Activated B cell treated with CpG ODN at 0.5 μM for 24 hours (primary cell): ENCODE results near the gene DCAKD. TPM values are rescaled to one million over a fixed set of nuclear protein-coding genes. Genes with fewer than 3 reads are reported as not detected.

Experiments used
- ATAC-seq: fragments of 200-7000 bp; cut with Tn5 transposase; one replicate; pipeline ENCODE4 v1.10.0; 2021; ENCODE audit warnings: low read depth, mild to moderate bottlenecking, moderate library complexity
- CTCF ChIA-PET: fragments of 350-600 bp; sonication (Branson Sonifier 250); formaldehyde crosslinking; loops from one replicate; lab custom pipeline; 2021; ENCODE audit warnings: antibody characterized with exemption; lab: Charles Lee
- POLR2A ChIA-PET: fragments of 350-600 bp; sonication (Branson Sonifier 250); formaldehyde crosslinking; loops from one replicate; lab custom pipeline; 2021; ENCODE audit warnings: antibody characterized with exemption; lab: Charles Lee
- DNase-seq: peaks from one replicate; pipeline ENCODE4 v3.0.0; 2022
- H3K27ac Mint-ChIP-seq: one replicate; pipeline ENCODE4 v1.8.0; 2020; ENCODE audit warnings: mixed read lengths
- H3K27me3 Mint-ChIP-seq: one replicate; pipeline ENCODE4 v1.8.0; 2021; ENCODE audit warnings: mixed read lengths
- H3K36me3 Mint-ChIP-seq: one replicate; pipeline ENCODE4 v1.8.0; 2021; ENCODE audit warnings: low read depth, mixed read lengths
- H3K4me1 Mint-ChIP-seq: one replicate; pipeline ENCODE4 v1.8.0; 2021; ENCODE audit warnings: mixed read lengths
- H3K4me3 Mint-ChIP-seq: one replicate; pipeline ENCODE4 v1.8.0; 2020; ENCODE audit warnings: mild to moderate bottlenecking, mixed read lengths
- H3K9me3 Mint-ChIP-seq: one replicate; pipeline ENCODE4 v1.8.0; 2020; ENCODE audit warnings: mixed read lengths
- intact Hi-C: fragments of 100-400 bp; cut with micrococcal nuclease; formaldehyde crosslinking; loops from one replicate; pipeline ENCODE4 v1.15.1; 2024
- total RNA-seq: library from RNA; stranded (reverse); gene quantifications from 2 replicates; pipeline ENCODE4 v1.2.3, GENCODE V29; 2022
- TF ChIP-seq, protein P1 (sequence below): fragments of 200-600 bp; IDR thresholded peaks from one replicate; pipeline ENCODE4 v1.8.0; 2022; ENCODE audit warnings: antibody characterized with exemption, mild to moderate bottlenecking

The DCAKD gene
- total RNA-seq, 1 donor from 2014 or later, result 15.6 TPM

DNA sequence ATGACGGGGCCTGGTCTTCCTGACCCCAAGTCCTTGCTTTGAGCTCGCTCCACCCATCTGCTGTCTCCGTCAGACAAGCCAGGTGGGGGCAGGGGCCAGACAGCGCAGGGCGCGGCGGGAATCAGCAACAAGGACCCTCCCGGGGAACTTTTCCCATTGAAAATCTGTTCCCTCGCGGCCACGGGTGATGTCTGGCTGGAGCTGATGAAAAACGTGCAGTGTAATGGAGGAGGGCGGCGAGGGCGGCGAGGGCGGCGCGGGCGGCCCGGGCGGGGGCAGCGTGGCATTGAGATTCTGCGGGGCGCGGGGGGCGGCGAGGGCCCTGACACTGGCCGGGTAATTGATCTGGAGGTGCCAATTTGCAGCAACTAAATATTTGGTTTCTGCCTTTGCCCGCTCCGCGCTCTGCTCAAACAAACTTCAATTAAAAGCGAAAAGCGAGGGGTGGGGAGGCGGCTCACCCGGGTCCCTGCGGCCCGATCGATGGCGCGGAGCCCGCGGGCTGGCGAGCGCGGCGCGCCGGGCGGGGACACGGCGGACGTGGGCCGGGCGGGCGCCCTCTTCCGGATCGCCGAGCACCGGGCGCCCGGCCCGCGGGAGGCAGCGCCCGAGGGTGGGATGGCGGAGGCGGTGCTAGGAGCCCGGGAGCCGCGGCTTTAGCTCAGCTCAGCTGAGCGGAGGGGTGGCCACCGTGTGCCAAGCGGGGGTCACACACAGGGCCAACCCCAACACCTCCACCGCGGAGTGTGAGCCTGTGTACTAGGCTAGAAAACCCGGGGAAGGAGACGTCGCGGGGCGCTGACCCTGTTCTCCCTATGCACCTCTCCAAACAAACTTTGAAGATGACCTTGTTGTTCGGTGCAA lies 32.4 kb downstream of the DCAKD start:
- Mint-ChIP-seq H3K9me3 (no peaks in the 10 kb centered on the region), H3K4me1 (peaks cover 32% of the 10 kb centered on the region), H3K27me3 (peaks cover 42% of the 10 kb centered on the region), H3K27ac (no peak overlapping the region), H3K36me3 (peaks cover 3% of the 10 kb centered on the region), H3K4me3 (peak overlapping the region; percentile 85)
- ATAC-seq, result peak; percentile 12
- POLR2A ChIA-PET, result no interaction called here
- TF ChIP-seq, protein P1, sequence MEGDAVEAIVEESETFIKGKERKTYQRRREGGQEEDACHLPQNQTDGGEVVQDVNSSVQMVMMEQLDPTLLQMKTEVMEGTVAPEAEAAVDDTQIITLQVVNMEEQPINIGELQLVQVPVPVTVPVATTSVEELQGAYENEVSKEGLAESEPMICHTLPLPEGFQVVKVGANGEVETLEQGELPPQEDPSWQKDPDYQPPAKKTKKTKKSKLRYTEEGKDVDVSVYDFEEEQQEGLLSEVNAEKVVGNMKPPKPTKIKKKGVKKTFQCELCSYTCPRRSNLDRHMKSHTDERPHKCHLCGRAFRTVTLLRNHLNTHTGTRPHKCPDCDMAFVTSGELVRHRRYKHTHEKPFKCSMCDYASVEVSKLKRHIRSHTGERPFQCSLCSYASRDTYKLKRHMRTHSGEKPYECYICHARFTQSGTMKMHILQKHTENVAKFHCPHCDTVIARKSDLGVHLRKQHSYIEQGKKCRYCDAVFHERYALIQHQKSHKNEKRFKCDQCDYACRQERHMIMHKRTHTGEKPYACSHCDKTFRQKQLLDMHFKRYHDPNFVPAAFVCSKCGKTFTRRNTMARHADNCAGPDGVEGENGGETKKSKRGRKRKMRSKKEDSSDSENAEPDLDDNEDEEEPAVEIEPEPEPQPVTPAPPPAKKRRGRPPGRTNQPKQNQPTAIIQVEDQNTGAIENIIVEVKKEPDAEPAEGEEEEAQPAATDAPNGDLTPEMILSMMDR, result no peak
- intact Hi-C loops, result loop anchor here (2.0 kb wide), 1 partner anchor 80 kb away; no protein-coding TSS in a partner anchor
- DNase-seq, result no peak
- CTCF ChIA-PET, result interaction anchor here (1.0 to 4.0 kb wide), 2 partner anchors 32 to 99 kb away, joined by 3 to 30 read pairs; no protein-coding TSS in a partner anchor

DNA sequence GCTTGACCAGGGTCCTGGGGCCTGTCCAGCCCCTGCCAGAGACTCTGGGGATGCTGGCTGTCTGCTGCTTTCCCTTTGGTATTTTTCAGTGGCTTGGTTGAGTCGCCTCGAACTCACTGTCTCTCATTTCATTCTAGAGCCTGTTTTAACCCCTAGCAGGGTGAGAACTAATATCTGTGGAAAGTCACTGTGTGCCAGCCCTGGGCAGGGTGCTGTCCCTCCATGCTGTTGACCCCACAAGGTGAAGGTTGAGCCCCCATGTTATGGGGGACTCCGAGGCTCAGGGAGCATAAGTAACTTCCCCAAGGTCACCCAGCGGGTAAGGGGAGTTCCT lies 33.0 kb downstream of the DCAKD start:
- H3K4me3 Mint-ChIP-seq, result peak overlapping the region; percentile 85
- no peaks in the 10 kb centered on the region for H3K9me3 Mint-ChIP-seq
- no peaks in the 10 kb centered on the region for H3K36me3 Mint-ChIP-seq
- intact Hi-C loops, result loop anchor here (2.0 kb wide), 1 partner anchor 80 kb away; no protein-coding TSS in a partner anchor
- ATAC-seq (no peak), DNase-seq (no peak)
- peaks cover 32% of the 10 kb centered on the region for H3K4me1 Mint-ChIP-seq
- no peak overlapping the region for H3K27ac Mint-ChIP-seq
- ChIA-PET POLR2A (no interaction called here), CTCF (interaction anchor here (1.0 kb wide), 1 partner anchor 32 kb away, joined by 3 read pairs; no protein-coding TSS in a partner anchor)
- peaks cover 42% of the 10 kb centered on the region for H3K27me3 Mint-ChIP-seq
- TF ChIP-seq, protein P1, result no peak

DNA sequence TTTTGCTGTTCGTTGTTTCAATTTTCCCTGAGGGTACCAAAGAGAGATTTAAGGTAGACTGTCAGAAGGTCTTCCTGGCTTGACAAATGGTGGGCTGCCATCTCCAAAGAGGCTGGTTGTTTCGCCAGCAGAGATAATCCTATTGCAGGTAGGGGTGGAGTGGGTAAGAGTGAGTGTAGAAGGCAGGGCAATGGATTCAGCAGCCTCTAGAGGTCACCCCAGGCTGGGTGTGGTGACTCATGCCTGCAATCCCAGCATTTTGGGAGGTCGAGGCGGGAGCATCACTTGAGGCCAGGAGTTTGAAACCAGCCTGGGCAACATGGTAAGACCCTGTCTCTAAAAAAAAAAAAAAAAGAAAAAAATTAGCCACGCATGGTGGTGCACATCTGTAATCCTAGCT lies 34.6 kb downstream of the DCAKD start:
- CTCF ChIA-PET, result interaction anchor here (0.8 kb wide), 1 partner anchor 84 kb away, joined by 3 read pairs; no protein-coding TSS in a partner anchor
- Mint-ChIP-seq H3K9me3 (no peaks in the 10 kb centered on the region), H3K36me3 (no peaks in the 10 kb centered on the region), H3K4me1 (peaks cover 28% of the 10 kb centered on the region), H3K27ac (no peak overlapping the region), H3K27me3 (peaks cover 42% of the 10 kb centered on the region), H3K4me3 (no peak overlapping the region)
- no peak for ATAC-seq
- intact Hi-C loops, result no loop called here
- DNase-seq, result no peak
- POLR2A ChIA-PET, result no interaction called here
- TF ChIP-seq, protein P1, result no peak

DNA sequence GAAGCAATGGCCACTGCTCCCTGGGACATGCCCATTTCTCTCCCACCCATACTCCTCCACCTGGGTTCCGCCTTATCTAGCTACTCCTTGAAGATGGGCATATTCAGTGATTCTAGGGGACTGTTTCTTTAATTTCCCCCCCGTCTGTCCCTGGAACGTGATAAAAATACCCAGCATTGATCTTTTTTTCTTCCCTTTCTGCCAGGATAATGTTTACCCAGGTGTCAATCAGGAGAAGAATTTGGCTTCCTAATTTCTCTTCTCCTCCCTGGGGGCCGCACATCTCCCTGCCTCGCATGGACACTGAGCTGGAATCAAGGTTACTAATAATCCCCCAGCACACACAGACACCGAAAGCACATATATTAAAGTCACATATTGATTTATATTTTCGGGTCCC lies 35.2 kb downstream of the DCAKD start:
- Mint-ChIP-seq H3K36me3 (no peaks in the 10 kb centered on the region), H3K4me3 (no peak overlapping the region), H3K27ac (peak overlapping the region; percentile 12), H3K4me1 (peaks cover 23% of the 10 kb centered on the region), H3K9me3 (no peaks in the 10 kb centered on the region), H3K27me3 (peaks cover 37% of the 10 kb centered on the region)
- POLR2A ChIA-PET, result no interaction called here
- DNase-seq (no peak), ATAC-seq (no peak)
- intact Hi-C loops, result no loop called here
- TF ChIP-seq, protein P1, result no peak
- CTCF ChIA-PET, result interaction anchor here (0.8 kb wide), 1 partner anchor 84 kb away, joined by 3 read pairs; no protein-coding TSS in a partner anchor
